Suprapubic skin (tissue), 4 donors: ENCODE results near the gene APC2. TPM values are rescaled to one million over a fixed set of nuclear protein-coding genes. Genes with fewer than 3 reads are reported as not detected.

ENCODE experiments used
- DNase-seq, 2 donors: peaks; one replicate each; pipeline ENCODE4 v3.0.0-alpha.2; 2019; ENCODE audit warnings: low spot score in 2 of 2
- H3K27ac ChIP-seq: fragments of 200-600 bp; sonication (generic); one replicate; pipeline ENCODE4 v1.5.1; 2019
- H3K27me3 ChIP-seq: fragments of 200-600 bp; sonication (generic); one replicate; pipeline ENCODE4 v1.5.1; 2019
- H3K36me3 ChIP-seq: fragments of 200-600 bp; sonication (generic); one replicate; pipeline ENCODE4 v1.5.1; 2019
- H3K4me1 ChIP-seq: fragments of 200-600 bp; sonication (generic); one replicate; pipeline ENCODE4 v1.5.1; 2019
- H3K4me3 ChIP-seq: fragments of 200-600 bp; sonication (generic); one replicate; pipeline ENCODE4 v1.5.1; 2019; ENCODE audit warnings: mild to moderate bottlenecking
- H3K9me3 ChIP-seq: fragments of 200-600 bp; sonication (generic); one replicate; pipeline ENCODE4 v1.5.1; 2019
- EP300 ChIP-seq: sonication (generic); formaldehyde crosslinking; IDR thresholded peaks from one replicate; pipeline ENCODE4 v1.6.1; 2017; ENCODE audit warnings: antibody characterized with exemption
- POLR2A ChIP-seq, 2 donors: fragments of 450-650 bp; IDR thresholded peaks; one replicate each; pipeline ENCODE4 v1.6.1; 2017; ENCODE audit warnings: antibody characterized with exemption in 2 of 2, mild to moderate bottlenecking in 2 of 2, moderate library complexity in 2 of 2
- POLR2AphosphoS5 ChIP-seq, 3 donors: sonication (generic); formaldehyde crosslinking; IDR thresholded peaks; one replicate each; pipeline ENCODE4 v1.6.1; 2017; ENCODE audit warnings: antibody characterized with exemption in 3 of 3
- WGBS: methylation state at CpG from one replicate; pipeline ENCODE4 v1.1.5; 2018; 5-methylcytosine and 5-hydroxymethylcytosine counted together
- total RNA-seq, 4 donors: library from RNA; depleted of rRNA; stranded (reverse); fragments of >200 nt; gene quantifications; one replicate each; pipeline ENCODE4 v1.1.0, GENCODE V29; 2016
- TF ChIP-seq, protein P1 (sequence below), 2 donors: fragments of 200-600 bp in 1 of 2; fragments of 450-650 bp in 1 of 2; sonication (generic) in 1 of 2; IDR thresholded peaks; one replicate each; pipeline ENCODE4 v1.5.1; 2016 to 2019; ENCODE audit warnings: antibody characterized with exemption in 2 of 2, mild to moderate bottlenecking in 1 of 2, moderate library complexity in 1 of 2

The APC2 gene
- total RNA-seq, 4 donors from 2014 or later = 0.08 to 0.30 (median 0.26) TPM; not detected in 1

DNA sequence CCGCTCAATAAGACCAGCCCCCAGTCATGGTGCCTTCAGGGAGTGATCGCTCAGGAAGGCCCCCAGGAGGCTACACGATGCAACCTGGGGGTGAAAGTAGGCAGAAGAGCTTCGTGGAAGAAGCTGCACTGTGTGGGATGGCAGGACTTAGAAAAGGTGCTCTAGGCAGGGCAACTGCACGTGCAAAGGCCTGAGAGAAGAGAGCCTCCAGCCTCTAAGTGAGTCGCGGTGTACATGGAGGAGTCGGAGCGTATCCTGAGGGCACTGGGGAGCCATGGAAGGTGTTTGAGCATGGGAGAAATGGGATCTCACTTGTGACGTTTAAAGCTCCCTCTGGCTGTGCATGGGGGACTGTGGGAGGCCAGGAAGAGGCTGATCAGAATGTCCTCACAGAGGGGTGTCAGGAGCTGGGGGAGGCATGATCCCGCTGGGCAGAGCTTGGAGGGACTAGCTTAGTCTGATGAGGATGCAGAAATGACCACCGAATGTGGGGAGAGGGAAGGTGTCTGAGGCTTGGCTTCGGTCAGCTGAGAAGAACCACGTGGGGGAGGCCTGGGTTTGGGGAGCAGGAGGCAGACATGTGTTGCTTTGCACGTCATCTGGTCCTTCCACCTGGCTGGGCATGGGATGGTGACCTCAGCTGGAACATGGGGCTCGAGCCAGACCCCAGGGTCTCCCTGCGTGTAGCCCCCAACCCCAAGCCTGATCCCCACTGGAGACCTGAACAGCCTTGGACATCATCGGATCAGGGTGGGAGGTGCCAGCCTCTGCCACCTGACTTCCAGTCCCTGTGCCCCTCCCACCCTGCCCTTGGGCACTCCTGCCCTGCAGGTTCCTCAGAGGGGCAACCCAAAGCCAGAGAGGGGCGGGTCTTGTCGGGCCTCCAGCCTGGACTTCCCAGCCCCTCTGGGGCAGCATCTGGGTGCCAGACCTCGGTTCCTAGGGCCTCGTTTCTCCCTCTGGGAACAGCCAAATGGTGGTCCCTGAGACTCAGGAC lies 1.1 kb downstream of the APC2 start:
- H3K4me1 ChIP-seq = peaks cover 46% of the 10 kb centered on the region
- H3K4me3 ChIP-seq = no peak overlapping the region
- DNase-seq = no peak
- H3K27ac ChIP-seq = no peak overlapping the region
- H3K36me3 ChIP-seq = no peaks in the 10 kb centered on the region
- H3K27me3 ChIP-seq = peaks cover 89% of the 10 kb centered on the region
- H3K9me3 ChIP-seq = no peaks in the 10 kb centered on the region
- 56% methylated on average over 17 of the region's 22 CpGs for WGBS
- TF ChIP-seq EP300 (no peak), POLR2A (IDR thresholded peaks at IDR 0.05) (no peak), POLR2AphosphoS5 (IDR thresholded peaks at IDR 0.05) (no peak)
- TF ChIP-seq, protein P1, sequence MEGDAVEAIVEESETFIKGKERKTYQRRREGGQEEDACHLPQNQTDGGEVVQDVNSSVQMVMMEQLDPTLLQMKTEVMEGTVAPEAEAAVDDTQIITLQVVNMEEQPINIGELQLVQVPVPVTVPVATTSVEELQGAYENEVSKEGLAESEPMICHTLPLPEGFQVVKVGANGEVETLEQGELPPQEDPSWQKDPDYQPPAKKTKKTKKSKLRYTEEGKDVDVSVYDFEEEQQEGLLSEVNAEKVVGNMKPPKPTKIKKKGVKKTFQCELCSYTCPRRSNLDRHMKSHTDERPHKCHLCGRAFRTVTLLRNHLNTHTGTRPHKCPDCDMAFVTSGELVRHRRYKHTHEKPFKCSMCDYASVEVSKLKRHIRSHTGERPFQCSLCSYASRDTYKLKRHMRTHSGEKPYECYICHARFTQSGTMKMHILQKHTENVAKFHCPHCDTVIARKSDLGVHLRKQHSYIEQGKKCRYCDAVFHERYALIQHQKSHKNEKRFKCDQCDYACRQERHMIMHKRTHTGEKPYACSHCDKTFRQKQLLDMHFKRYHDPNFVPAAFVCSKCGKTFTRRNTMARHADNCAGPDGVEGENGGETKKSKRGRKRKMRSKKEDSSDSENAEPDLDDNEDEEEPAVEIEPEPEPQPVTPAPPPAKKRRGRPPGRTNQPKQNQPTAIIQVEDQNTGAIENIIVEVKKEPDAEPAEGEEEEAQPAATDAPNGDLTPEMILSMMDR (IDR thresholded peaks at IDR 0.05) = no peak

DNA sequence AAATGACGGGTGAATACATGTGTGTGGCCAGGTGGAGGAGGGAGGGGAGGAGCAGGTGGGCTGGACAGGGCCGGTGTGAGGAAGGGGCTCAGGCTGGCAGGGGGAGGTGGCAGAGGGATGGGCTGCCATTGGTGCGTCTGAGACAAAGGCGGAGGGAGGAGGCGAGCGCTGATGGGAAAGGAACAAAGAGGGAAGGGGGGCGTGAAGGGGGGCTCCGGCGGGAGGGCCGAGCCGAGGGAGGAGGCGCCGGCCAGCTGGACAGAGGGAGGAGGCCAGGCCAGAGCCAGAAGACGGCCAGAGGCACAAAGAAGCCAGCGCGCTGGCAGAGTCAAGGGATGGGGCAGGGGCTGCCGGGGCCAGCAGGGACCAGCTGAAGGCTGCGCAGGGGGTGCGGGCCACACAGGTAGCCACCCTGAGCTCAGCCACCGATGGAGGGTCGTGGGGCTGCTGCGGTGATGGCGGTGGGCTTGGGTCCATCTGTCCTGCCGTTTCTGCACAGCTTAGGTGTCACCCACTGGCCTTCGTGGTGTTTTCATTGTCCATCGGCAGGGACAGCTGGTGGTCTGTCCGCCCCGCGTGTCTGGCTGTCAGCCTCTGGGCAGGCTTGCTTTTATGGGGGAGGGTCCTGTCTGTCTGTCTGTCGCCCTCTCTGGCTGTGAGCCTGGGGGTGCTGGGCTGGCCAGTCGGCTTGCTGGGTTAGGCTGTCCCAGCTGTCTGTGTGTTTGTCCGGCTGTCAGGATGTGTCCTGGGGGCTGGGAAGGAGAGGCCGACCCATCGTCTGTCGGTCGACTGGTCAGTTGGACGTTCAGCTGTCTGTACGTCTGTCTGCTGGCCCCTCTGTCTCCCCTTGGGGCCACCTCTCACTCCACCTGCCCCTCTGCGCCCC lies 2.2 kb downstream of the APC2 start:
- H3K27me3 ChIP-seq = peaks cover 89% of the 10 kb centered on the region
- no peak overlapping the region for H3K4me3 ChIP-seq
- H3K4me1 ChIP-seq = peaks cover 46% of the 10 kb centered on the region
- H3K36me3 ChIP-seq = no peaks in the 10 kb centered on the region
- no peaks in the 10 kb centered on the region for H3K9me3 ChIP-seq
- no peak for DNase-seq
- 23% methylated on average over 25 of the region's 39 CpGs for WGBS
- TF ChIP-seq POLR2AphosphoS5 (IDR thresholded peaks at IDR 0.05) (no peak), EP300 (no peak), POLR2A (IDR thresholded peaks at IDR 0.05) (no peak)
- TF ChIP-seq, protein P1 (IDR thresholded peaks at IDR 0.05) = no peak
- H3K27ac ChIP-seq = no peak overlapping the region

DNA sequence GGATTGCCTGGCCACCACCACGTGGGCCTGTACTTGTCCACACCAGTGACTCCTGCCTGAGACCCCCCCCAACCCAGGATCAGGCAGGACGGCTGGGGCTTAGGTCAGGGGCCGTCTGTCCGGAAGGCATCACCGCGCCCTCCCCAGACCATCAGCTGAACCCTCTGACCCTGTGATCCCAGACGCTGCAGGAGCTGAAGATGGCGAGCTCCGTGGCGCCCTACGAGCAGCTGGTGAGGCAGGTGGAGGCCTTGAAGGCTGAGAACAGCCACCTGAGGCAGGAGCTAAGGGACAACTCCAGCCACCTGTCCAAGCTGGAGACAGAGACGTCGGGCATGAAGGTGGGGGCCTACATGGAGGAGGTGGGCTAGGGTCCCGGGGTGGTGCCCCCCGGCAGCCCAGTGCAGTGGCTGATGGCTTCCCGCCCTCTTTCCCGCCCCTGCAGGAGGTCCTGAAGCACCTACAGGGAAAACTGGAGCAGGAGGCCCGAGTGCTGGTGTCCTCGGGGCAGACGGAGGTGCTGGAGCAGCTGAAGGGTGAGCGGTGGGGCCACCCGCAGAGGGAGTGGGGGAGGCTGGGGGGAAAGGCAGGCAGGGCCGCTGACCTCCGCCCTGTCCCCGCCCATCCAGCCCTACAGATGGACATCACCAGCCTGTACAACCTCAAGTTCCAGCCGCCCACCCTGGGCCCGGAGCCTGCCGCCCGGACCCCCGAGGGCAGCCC lies 3.0 kb downstream of the APC2 start:
- Histone ChIP-seq H3K27ac (no peak overlapping the region), H3K27me3 (peaks cover 89% of the 10 kb centered on the region), H3K4me1 (peaks cover 49% of the 10 kb centered on the region), H3K36me3 (no peaks in the 10 kb centered on the region), H3K4me3 (no peak overlapping the region), H3K9me3 (no peaks in the 10 kb centered on the region)
- TF ChIP-seq POLR2A (IDR thresholded peaks at IDR 0.05) (no peak), POLR2AphosphoS5 (IDR thresholded peaks at IDR 0.05) (no peak), EP300 (no peak)
- TF ChIP-seq, protein P1 (IDR thresholded peaks at IDR 0.05) = no peak
- DNase-seq = no peak
- WGBS = no CpG with 5 or more reads among the region's 30 CpGs

DNA sequence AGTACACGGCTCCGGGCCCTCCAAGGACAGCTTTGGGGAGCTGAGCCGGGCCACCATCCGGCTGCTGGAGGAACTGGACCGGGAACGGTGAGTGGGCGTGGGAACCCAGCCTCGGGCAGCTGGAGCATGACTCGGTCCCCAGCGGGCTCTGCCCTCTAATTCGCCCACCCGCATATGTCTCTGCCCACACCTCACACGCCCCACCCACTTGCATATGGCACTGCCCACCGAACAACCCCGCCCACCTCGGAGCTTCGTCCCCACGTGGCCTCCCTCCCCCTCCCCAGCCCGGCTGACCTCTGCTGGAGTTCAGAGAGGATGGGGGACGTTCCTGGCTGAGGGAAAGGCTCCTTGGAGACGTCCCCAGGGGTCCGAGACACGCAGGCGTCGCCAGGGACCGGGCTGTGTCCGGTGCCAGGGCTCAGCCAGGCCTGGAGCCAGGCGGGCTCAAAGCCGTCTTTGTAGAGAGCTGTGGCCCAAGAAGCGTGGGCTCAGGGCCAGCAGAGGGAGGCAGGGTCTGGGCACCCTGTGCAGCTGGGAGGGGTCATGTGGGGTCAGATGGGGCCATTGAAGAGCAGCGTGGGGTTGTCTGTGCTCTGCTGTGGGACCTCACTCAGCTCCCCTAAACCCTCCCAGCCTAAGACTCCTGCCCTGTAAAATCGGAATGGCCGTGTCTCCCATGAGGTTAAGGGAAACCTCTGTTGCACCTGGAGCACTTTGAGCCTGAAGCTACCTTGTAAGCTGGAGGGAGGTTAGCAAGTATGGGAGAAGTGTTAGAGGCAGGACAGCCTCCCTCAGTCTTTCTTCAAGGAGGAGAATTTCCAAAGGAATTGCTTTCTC lies 3.8 kb downstream of the APC2 start:
- Histone ChIP-seq H3K4me3 (no peak overlapping the region), H3K27ac (no peak overlapping the region), H3K9me3 (no peaks in the 10 kb centered on the region), H3K4me1 (peaks cover 49% of the 10 kb centered on the region), H3K36me3 (no peaks in the 10 kb centered on the region), H3K27me3 (peaks cover 89% of the 10 kb centered on the region)
- 8% methylated on average over 6 of the region's 33 CpGs for WGBS
- no peak for DNase-seq
- TF ChIP-seq, protein P1 (IDR thresholded peaks at IDR 0.05) = peak in 1 of 2 donors; percentile 20
- TF ChIP-seq POLR2AphosphoS5 (IDR thresholded peaks at IDR 0.05) = no peak
